NCI-H128 (cell line): ENCODE measurements around the gene MTCH2.
"Not testable (repeated sequence)": the region's sequence is repeated elsewhere in the genome, so short reads cannot be mapped to it uniquely, and the experiment has no call there.

Experiments used
- DNase-seq: peaks from one replicate; lab custom pipeline; 2025; ENCODE audit not compliant: unreplicated experiment; lab: John Stamatoyannopoulos, UW

Gene MTCH2

GRCh38 chr11:47642099-47642855 lies at the start of gene MTCH2:
Gene MTCH2 (minus strand): TSS chr11:47642559. CDS start chr11:47642465, 94 bp downstream.
- peak; percentile 92 for DNase-seq

- DNase-seq = no peak
Observed at GRCh38 chr11:47691979-47692378, 49.6 kb upstream of the MTCH2 start.

GRCh38 chr11:47689480-47689879 lies 47.1 kb upstream of the MTCH2 start:
- no peak for DNase-seq

- no peak for DNase-seq
Observed at GRCh38 chr11:47688991-47689390, 46.6 kb upstream of the MTCH2 start.

- no peak for DNase-seq
Observed at GRCh38 chr11:47688111-47688510, 45.8 kb upstream of the MTCH2 start.

DNA sequence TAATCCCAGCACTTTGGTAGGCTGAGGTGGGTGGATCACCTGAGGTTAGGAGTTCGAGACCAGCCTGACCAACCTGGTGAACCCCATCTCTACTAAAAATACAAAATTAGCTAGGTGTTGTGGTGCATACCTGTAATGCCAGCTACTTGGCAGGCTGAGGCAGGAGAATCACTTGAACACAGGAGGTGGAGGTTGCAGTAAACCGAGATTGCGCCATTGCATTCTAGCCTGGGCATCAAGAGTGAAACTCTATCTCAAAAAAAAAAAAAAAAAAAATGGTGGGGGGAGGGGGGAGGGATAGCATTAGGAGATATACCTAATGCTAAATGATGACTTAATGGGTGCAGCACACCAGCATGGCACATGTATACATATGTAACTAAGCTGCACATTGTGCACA lies 44.3 kb upstream of the MTCH2 start:
- not testable (repeated sequence) for DNase-seq

GRCh38 chr11:47686151-47686550 lies 43.8 kb upstream of the MTCH2 start:
- DNase-seq = no peak

DNA sequence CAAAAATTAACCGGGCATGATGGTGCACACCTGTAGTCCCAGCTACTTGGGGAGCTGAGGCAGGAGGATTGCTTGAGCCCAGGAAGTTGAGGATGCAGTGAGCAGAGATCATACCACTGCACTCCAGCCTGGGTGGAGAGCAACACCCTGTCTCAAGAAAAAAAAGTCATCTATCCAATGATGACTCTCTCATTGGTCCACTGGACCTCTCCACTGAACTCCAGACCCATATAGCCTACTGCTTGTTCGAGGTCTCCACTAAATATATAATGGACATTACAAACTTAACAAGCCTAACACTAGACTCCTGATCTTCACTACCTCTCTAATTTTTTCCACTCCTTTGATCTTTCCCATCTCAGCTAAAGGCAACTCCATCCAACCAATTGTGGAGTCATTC lies 33.5 kb upstream of the MTCH2 start:
- no peak for DNase-seq

DNA sequence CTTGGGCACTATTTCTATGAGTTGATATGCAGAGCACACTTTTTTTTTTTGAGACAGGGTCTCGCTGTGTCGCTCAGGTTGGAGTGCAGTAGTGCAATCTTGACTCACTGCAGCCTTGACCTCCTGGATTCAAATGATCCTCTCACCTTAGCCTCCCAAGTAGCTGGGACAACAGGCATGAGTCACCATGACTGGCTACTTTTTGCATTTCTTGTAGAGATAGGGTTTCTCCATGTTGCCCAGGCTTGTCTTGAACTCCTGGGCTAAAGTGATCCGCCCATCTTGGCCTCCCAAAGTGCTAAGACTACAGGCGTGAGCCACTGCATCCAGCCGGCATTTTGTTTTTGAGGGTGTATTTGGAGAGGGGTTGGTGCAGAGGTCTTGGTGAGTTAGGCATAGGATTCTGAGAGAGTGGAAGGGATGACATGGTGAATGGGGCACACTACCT lies 29.9 kb upstream of the MTCH2 start:
- no peak for DNase-seq

- no peak for DNase-seq
Observed at GRCh38 chr11:47669856-47670255, 27.5 kb upstream of the MTCH2 start.

DNA sequence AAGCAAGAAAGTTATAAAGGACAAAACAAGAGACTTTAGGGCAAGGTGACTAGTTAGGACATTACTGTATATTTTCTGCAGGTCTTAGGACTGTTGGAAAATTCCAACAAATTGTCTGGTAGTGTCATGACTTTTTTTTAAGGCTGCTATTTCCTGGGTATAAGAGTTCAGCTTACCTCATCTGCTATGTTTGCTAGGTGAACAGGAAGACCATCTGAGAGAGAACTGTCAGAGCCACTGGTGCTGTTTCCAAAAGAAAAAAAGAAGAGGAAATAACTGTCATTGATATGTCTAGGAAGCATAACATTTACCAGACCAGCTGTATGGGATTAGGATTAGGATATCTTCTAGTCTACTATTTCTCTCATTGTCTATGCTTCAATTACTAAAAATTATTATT lies 26.3 kb upstream of the MTCH2 start:
- no peak for DNase-seq

- DNase-seq = no peak
Observed at GRCh38 chr11:47667555-47667954, 25.2 kb upstream of the MTCH2 start.

GRCh38 chr11:47667135-47667534 lies 24.8 kb upstream of the MTCH2 start:
- DNase-seq = no peak

- DNase-seq = not testable (repeated sequence)
Observed at GRCh38 chr11:47664936-47665335, 22.6 kb upstream of the MTCH2 start.

DNA sequence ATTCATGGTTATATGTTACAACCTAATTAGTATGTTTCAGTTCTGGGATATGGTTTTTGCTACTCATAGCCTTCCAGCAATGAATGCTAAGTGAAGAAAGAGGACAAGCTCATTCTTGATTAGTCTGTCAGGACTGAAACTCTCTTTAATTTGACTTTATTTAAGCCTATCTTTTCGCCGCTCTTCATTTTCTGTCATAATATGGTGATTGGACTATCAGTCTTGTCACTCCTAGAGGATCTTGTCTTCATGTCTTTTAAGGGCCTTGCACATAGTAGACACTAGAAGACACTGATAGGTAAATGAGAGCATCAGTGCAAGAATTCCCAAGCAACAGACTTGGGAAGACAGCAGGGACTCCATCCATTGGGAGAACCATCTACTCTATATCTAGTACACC lies 18.9 kb upstream of the MTCH2 start:
- no peak for DNase-seq

- no peak for DNase-seq
Observed at GRCh38 chr11:47659276-47659675, 16.9 kb upstream of the MTCH2 start.

DNA sequence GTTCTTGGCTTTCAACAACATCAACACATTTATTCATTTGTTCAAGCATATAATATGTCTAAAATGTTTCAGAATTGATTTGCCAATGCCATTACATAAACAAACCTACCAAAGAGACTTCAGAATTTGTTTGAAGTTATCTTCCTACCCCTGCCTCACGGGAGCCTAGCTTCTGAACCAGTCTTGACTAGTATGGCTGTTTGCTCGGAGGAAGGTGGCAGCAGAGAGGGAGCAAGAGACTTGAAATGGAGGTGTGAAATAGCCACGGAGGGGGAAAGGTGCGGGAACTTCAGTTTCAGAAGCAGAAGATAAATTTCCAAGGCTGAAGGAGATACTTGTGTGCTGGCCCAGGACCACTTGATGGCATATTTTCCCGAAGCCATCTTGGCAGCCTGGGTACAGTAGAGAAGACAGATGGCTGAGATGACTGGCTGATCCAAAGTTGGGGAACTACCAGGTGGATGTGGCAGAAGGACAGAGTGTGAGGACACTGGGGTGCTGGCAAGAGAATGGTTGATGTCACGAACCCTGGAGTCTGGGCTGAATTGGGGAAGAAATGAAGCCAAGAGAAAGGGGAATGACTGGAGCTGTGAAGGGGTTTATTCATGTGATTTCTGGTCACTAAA lies 14.0 kb upstream of the MTCH2 start:
- DNase-seq = no peak

DNA sequence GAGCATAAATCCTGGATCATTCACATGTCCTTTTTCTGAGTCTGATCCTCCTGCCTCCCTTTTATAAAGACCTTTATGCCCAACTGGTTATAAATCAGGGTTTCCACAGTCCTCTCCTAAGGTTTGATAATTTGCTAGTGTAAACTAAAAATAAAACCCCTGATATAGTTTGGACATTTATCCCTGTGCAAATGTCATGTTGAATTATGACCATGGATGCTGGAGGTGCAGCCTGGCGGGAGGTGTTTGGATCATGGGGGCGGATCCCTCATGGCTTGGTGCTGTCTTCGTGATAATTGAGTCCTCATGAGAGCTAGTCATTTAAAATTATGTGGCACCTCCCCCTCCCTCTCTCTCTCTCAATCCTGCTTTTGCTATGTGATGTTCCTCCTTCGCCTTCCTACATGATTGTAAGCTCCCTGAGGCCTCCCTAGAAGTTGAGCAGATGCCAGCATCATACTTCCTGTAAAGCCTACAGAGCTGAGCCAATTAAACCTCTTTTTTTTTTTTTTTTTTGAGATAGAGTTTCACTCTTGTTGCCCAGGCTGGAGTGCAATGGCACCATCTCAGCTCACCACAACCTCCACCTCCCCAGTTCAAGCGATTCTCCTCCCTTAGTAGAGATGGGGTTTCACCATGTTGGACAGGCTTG lies 9.6 kb upstream of the MTCH2 start:
- no peak for DNase-seq

GRCh38 chr11:47649276-47649675 lies 6.9 kb upstream of the MTCH2 start:
- no peak for DNase-seq

DNA sequence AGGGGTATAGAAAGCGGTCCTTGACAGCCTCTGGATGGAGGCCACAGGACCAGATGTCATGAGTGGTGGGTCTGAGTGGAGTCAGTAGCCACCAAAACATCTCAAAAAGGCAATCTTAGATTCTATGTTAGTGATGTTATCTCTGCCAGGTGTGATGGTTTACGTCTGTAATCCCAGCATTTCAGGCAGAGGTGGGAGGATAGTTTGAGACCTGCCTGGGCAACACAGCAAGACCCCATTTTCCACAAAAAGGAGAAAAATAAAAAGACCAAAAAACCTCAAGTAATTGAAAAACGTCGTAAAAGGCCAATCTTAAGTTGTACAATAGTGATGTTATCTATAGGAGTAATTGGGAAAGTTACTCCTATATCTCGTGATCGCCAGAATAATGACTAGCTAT lies 3.7 kb upstream of the MTCH2 start:
- no peak for DNase-seq

DNA sequence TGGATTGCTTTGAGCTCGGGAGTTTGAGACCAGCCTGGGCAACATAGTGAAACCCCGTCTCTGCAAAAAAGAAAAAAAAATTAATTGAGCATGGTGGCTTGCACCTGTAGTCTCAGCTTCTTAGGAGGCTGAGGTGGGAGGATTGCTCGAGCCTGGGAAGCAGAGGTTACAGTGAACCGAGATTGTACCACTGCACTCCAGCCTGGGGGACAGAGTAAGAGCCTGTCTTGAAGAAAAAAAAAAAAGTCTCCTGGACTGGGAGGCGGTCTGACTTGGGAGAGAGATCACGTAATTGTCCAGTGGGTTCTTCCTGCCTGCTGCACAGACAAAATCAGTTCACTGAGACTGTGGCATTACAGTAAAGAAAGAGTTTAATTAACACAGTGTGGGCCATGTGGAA lies 3.1 kb upstream of the MTCH2 start:
- DNase-seq = no peak

- no peak for DNase-seq
Observed at GRCh38 chr11:47641600-47642098, 710 bp downstream of the MTCH2 start.
